Measurements from ENCODE around the gene TAF4B. TPM values are rescaled to one million over a fixed set of nuclear protein-coding genes. Genes with fewer than 3 reads are reported as not detected.
"Not testable (repeated sequence)": the region's sequence is repeated elsewhere in the genome, so short reads cannot be mapped to it uniquely, and the experiment has no call there.

The TAF4B gene
- total and polyA plus RNA-seq, 9 donors: 1.9 to 2.9 (median 2.3) TPM

DNA sequence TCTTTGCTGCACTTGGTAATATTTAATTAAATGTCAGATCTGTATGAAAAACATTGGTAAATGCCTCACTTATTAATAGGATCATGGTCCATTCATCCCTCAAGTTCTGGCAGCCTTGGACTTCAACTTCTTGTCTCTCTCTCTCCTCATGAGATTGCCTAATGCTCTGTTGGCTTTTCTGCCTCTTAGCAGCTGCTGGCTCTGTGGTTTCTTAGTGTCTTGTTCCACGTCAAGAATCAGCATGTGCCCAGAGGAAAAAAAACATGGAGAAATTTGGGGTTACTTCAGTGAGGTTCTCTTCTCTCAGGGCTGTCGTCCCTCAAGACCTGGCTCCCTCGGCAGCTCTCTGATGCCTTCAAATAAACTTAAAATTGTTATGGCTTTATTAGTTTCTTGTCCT, 75.4 kb downstream of the TAF4B start:
- no peaks in the 10 kb centered on the region for H3K9me3 ChIP-seq (replicated peaks; ENCODE audit: control insufficient read depth, low read depth, low read length)
- H3K36me3 ChIP-seq (ENCODE audit: control insufficient read depth, insufficient read depth, low read length): no peaks in the 10 kb centered on the region
- H3K4me1 ChIP-seq (ENCODE audit: control insufficient read depth, insufficient read depth, low read length): no peaks in the 10 kb centered on the region
- no peaks in the 10 kb centered on the region for H3K27me3 ChIP-seq (ENCODE audit: control insufficient read depth, insufficient read depth, low read length)
- WGBS (ENCODE audit: insufficient coverage): 40% methylated on average over 1 of the region's 3 CpGs
- H3K4me3 ChIP-seq (ENCODE audit: low read length): no peak overlapping the region
- DNase-seq: no peak
- H3K27ac ChIP-seq (ENCODE audit: low read length): no peak overlapping the region

DNA sequence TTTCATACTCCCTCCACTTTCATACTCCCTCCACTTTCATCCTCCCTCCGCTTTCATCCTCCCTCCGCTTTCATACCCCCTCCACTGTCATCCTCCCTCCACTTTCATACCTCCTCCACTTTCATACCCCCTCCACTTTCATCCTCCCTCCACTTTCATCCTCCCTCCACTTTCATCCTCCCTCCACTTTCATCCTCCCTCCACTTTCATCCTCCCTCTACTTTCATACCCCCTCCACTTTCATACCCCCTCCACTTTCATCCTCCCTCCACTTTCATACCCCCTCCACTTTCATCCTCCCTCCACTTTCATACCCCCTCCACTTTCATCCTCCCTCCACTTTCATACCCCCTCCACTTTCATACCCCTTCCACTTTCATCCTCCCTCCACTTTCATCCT, 77.0 kb downstream of the TAF4B start:
- WGBS (ENCODE audit: insufficient coverage): 94% methylated on average over 2 of the region's 2 CpGs
- not testable (repeated sequence) for DNase-seq; H3K27me3 ChIP-seq (ENCODE audit: control insufficient read depth, insufficient read depth, low read length); H3K4me1 ChIP-seq (ENCODE audit: control insufficient read depth, insufficient read depth, low read length); H3K4me3 ChIP-seq (ENCODE audit: low read length); H3K36me3 ChIP-seq (ENCODE audit: control insufficient read depth, insufficient read depth, low read length); H3K27ac ChIP-seq (ENCODE audit: low read length); H3K9me3 ChIP-seq (replicated peaks; ENCODE audit: control insufficient read depth, low read depth, low read length)

DNA sequence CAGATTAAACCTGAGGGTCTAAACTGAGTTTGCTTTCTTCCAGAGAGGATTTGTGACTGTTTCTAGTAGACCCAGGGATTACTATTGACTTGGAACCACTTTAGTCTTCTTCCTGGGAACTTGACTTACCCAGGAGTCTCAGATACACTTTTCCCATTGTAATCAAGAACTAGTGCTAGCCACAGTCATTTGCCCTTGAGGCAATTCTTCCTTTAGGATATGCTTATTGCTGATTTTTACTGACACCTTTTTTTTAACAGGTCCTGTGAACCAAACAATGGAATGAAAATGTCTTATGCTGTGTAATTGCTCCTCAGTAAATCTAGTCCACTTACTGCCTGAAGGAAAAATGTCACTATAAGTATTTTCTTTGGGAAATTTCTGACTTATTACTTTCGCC, 78.3 kb downstream of the TAF4B start:
- DNase-seq: no peak
- WGBS (ENCODE audit: insufficient coverage): no CpG with 5 or more reads among the region's 1 CpG
- H3K27ac ChIP-seq (ENCODE audit: low read length): no peak overlapping the region
- H3K27me3 ChIP-seq (ENCODE audit: control insufficient read depth, insufficient read depth, low read length): no peaks in the 10 kb centered on the region
- H3K9me3 ChIP-seq (replicated peaks; ENCODE audit: control insufficient read depth, low read depth, low read length): no peaks in the 10 kb centered on the region
- no peaks in the 10 kb centered on the region for H3K4me1 ChIP-seq (ENCODE audit: control insufficient read depth, insufficient read depth, low read length)
- H3K36me3 ChIP-seq (ENCODE audit: control insufficient read depth, insufficient read depth, low read length): no peaks in the 10 kb centered on the region
- no peak overlapping the region for H3K4me3 ChIP-seq (ENCODE audit: low read length)

DNA sequence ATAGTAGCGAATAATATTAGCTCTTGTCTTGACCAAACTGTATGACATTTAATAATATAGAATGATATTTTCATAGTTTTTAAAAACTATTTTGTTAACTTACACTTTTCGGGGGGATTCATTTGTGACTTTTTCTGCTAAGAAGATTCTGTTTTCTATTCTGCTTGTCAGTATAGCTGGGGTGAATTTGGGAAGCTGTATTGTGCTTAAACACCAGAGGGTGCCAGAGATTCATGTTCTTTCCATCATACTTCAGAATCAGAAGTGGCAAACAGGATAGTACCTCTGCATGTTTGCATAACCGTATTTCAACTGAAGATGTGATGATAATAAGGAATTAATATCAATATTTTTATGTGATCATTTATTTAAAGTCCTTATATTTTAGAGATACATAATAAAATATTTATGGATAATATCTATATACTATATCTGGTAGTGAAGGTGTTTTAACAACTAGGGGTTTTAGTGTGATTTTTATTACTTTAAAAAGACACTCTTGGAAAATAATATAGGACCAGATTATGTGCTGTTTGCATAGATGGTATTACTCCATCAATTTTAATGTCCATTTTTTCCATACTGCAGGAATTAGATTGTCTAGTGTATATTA, 81.0 kb downstream of the TAF4B start:
- no CpG with 5 or more reads among the region's 3 CpGs for WGBS (ENCODE audit: insufficient coverage)
- H3K4me1 ChIP-seq (ENCODE audit: control insufficient read depth, insufficient read depth, low read length): no peaks in the 10 kb centered on the region
- no peak overlapping the region for H3K4me3 ChIP-seq (ENCODE audit: low read length)
- H3K27me3 ChIP-seq (ENCODE audit: control insufficient read depth, insufficient read depth, low read length): no peaks in the 10 kb centered on the region
- DNase-seq: peak; percentile 67
- H3K9me3 ChIP-seq (replicated peaks; ENCODE audit: control insufficient read depth, low read depth, low read length): no peaks in the 10 kb centered on the region
- no peak overlapping the region for H3K27ac ChIP-seq (ENCODE audit: low read length)
- H3K36me3 ChIP-seq (ENCODE audit: control insufficient read depth, insufficient read depth, low read length): no peaks in the 10 kb centered on the region

DNA sequence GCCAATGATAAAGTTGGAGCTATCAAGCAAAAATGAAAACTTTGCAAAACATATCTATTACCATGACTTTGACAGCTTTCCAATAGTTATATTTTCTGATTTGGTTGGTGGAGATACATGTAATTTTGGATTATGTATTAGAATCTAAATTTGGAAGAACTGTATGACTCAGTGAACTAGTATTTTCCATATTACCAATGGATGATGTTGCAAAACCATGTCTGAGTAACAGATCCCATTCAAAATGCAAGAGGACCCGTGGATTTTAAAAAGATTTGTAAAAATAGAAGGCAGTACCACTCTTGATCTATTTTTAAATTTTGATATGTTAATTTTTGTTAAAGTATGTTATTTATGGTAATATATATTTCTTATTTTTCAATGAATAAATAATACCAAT, 83.0 kb downstream of the TAF4B start:
- peak; percentile 50 for DNase-seq
- Histone ChIP-seq H3K36me3 (ENCODE audit: control insufficient read depth, insufficient read depth, low read length) (no peaks in the 10 kb centered on the region), H3K4me3 (ENCODE audit: low read length) (no peak overlapping the region), H3K27me3 (ENCODE audit: control insufficient read depth, insufficient read depth, low read length) (no peaks in the 10 kb centered on the region), H3K4me1 (ENCODE audit: control insufficient read depth, insufficient read depth, low read length) (no peaks in the 10 kb centered on the region), H3K27ac (ENCODE audit: low read length) (no peak overlapping the region), H3K9me3 (replicated peaks; ENCODE audit: control insufficient read depth, low read depth, low read length) (no peaks in the 10 kb centered on the region)
- WGBS (ENCODE audit: insufficient coverage): no CpG with 5 or more reads among the region's 1 CpG

DNA sequence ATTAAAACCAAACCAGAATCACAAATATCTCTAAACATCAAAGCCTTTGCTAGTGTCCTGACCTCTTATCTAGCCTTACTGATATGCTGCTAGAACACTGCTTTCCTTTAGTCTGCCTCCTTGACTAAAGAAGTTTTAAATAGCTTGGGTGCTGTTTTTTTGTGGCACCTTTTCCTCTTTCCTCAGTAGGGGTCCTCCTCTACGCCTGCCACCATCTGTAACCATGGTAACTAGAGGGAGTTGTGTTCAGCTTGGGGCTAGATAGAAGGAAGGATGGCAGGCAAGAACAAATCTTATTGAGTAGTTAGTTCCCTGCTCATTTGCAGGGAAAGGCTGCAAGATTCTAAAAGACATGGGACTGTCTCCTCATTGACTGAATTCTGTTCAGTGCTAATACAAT, 86.0 kb downstream of the TAF4B start:
- Histone ChIP-seq H3K9me3 (replicated peaks; ENCODE audit: control insufficient read depth, low read depth, low read length) (no peaks in the 10 kb centered on the region), H3K4me3 (ENCODE audit: low read length) (no peak overlapping the region), H3K4me1 (ENCODE audit: control insufficient read depth, insufficient read depth, low read length) (no peaks in the 10 kb centered on the region), H3K27me3 (ENCODE audit: control insufficient read depth, insufficient read depth, low read length) (no peaks in the 10 kb centered on the region), H3K36me3 (ENCODE audit: control insufficient read depth, insufficient read depth, low read length) (no peaks in the 10 kb centered on the region), H3K27ac (ENCODE audit: low read length) (no peak overlapping the region)
- WGBS (ENCODE audit: insufficient coverage): no CpG with 5 or more reads among the region's 1 CpG
- no peak for DNase-seq

DNA sequence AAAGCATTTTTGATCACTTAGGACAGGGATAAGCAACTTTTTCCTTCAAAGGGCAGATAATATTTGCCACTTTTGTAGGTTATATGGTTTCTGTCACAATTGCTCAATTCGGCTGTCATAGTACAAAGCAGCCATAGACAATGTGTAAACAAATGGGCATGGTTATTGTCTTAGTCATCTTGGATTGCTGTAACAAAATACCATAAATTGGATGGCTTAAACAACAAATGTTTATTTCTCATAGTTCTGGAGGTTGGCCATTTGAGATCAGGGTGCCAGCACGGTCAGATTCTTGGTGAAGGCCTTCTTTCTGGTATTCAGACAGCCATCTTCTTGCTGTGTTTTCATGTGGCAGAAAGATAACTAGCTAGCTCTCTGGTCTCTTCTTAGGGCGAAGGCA, 91.2 kb downstream of the TAF4B start:
- H3K27me3 ChIP-seq (ENCODE audit: control insufficient read depth, insufficient read depth, low read length): no peaks in the 10 kb centered on the region
- WGBS (ENCODE audit: insufficient coverage): no CpG with 5 or more reads among the region's 3 CpGs
- H3K36me3 ChIP-seq (ENCODE audit: control insufficient read depth, insufficient read depth, low read length): no peaks in the 10 kb centered on the region
- no peak overlapping the region for H3K27ac ChIP-seq (ENCODE audit: low read length)
- H3K9me3 ChIP-seq (replicated peaks; ENCODE audit: control insufficient read depth, low read depth, low read length): no peaks in the 10 kb centered on the region
- H3K4me1 ChIP-seq (ENCODE audit: control insufficient read depth, insufficient read depth, low read length): no peaks in the 10 kb centered on the region
- no peak overlapping the region for H3K4me3 ChIP-seq (ENCODE audit: low read length)
- DNase-seq: no peak

DNA sequence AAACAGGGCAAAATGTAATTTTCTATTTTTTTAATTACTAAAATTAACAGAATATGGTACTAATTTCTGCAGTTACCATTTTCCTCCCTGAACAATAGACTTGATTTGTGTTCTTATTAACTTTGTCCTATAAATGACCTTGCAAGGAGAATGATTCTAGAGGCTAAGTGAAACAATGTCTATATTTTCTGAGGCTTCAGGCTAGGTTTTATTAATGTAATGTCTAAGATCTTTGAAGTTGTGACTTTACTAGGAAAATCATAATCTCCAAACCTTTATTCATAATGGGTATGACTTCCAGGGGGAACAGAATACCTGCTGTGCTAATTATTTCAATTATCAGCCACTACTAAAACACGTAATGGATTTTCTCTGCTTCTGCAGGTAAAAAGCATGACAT, 94.4 kb downstream of the TAF4B start:
- DNase-seq: no peak
- no CpG with 5 or more reads among the region's 1 CpG for WGBS (ENCODE audit: insufficient coverage)
- no peaks in the 10 kb centered on the region for H3K9me3 ChIP-seq (replicated peaks; ENCODE audit: control insufficient read depth, low read depth, low read length)

DNA sequence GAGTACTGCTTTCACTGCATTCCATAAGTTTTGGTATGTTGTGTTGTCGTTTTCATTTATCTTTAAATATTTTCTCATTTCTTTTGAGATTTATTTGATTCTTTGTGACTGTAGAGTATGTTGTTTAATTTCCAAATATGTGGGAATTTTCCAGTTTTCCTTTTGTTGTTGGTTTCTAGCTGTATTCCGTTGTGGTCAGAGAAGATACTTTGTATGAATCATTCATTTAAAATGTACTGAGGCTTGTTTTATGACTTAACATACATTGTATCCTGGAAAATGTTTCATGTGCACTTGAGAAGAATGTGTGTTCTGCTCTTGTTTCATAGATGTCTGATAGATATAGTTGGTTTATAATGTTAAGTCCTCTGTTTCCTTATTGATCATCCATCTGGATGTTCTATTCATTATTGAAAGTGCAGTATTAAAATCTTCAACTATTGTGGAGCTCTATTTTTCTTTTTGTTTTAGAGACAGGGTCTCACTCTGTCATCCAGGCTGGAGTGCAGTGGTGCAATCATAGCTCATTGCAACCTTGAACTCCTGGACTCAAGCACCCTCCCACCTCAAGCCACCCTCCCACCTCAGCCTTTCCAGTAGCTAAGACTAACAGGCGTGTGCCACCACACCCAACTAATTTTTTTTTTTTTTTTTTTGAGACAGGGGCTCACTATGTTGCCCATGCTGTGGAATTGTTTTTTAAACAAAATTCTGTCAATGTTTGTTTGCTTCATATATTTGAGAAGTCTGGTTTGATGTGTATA, 96.8 kb downstream of the TAF4B start:
- no CpG with 5 or more reads among the region's 3 CpGs for WGBS (ENCODE audit: insufficient coverage)
- Histone ChIP-seq H3K36me3 (ENCODE audit: control insufficient read depth, insufficient read depth, low read length) (no peaks in the 10 kb centered on the region), H3K27me3 (ENCODE audit: control insufficient read depth, insufficient read depth, low read length) (no peaks in the 10 kb centered on the region), H3K9me3 (replicated peaks; ENCODE audit: control insufficient read depth, low read depth, low read length) (no peaks in the 10 kb centered on the region), H3K4me1 (ENCODE audit: control insufficient read depth, insufficient read depth, low read length) (no peaks in the 10 kb centered on the region), H3K4me3 (ENCODE audit: low read length) (no peak overlapping the region), H3K27ac (ENCODE audit: low read length) (no peak overlapping the region)
- no peak for DNase-seq

More for the DNA sequence above, 94.4 kb downstream of the TAF4B start:
- H3K36me3 ChIP-seq (ENCODE audit: control insufficient read depth, insufficient read depth, low read length): no peaks in the 10 kb centered on the region
- H3K27me3 ChIP-seq (ENCODE audit: control insufficient read depth, insufficient read depth, low read length): no peaks in the 10 kb centered on the region
- H3K4me1 ChIP-seq (ENCODE audit: control insufficient read depth, insufficient read depth, low read length): no peaks in the 10 kb centered on the region
- no peak overlapping the region for H3K27ac ChIP-seq (ENCODE audit: low read length)
- H3K4me3 ChIP-seq (ENCODE audit: low read length): no peak overlapping the region

DNA sequence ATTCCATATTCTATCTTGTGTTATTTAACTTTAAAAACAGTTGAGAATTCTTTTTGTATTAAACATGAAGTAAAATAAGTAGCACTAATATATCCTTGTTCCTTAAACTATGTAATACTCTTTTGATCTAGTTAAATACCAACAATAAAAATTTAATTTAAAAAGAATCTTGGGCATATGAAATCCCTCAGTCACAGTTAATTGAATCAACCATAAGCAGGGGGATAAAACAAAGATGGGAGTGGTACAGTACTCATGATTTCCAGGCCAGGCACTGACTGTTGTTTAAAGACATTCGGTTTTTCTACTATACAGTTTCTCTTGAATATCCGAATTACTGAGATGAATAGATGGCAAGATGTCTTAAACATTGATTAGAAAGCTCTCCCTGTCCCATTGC, 99.5 kb downstream of the TAF4B start:
- no peaks in the 10 kb centered on the region for H3K9me3 ChIP-seq (replicated peaks; ENCODE audit: control insufficient read depth, low read depth, low read length)
- no peaks in the 10 kb centered on the region for H3K27me3 ChIP-seq (ENCODE audit: control insufficient read depth, insufficient read depth, low read length)
- H3K27ac ChIP-seq (ENCODE audit: low read length): no peak overlapping the region
- WGBS (ENCODE audit: insufficient coverage): no CpG with 5 or more reads among the region's 2 CpGs
- H3K4me1 ChIP-seq (ENCODE audit: control insufficient read depth, insufficient read depth, low read length): no peaks in the 10 kb centered on the region
- H3K4me3 ChIP-seq (ENCODE audit: low read length): no peak overlapping the region
- DNase-seq: no peak
- no peaks in the 10 kb centered on the region for H3K36me3 ChIP-seq (ENCODE audit: control insufficient read depth, insufficient read depth, low read length)

All from muscle of leg (tissue), 11 donors.